Measurements from ENCODE around the gene MIA. TPM values are rescaled to one million over a fixed set of nuclear protein-coding genes. Genes with fewer than 3 reads are reported as not detected.
A peak's percentile ranks its signal among the peaks of the same experiment; 100 is the strongest.
"Not testable (repeated sequence)": the region's sequence is repeated elsewhere in the genome, so short reads cannot be mapped to it uniquely, and the experiment has no call there.

The MIA gene
- total and polyA plus RNA-seq, 12 donors = 0.74 to 9.2 (median 4.9) TPM; not detected in 6

DNA sequence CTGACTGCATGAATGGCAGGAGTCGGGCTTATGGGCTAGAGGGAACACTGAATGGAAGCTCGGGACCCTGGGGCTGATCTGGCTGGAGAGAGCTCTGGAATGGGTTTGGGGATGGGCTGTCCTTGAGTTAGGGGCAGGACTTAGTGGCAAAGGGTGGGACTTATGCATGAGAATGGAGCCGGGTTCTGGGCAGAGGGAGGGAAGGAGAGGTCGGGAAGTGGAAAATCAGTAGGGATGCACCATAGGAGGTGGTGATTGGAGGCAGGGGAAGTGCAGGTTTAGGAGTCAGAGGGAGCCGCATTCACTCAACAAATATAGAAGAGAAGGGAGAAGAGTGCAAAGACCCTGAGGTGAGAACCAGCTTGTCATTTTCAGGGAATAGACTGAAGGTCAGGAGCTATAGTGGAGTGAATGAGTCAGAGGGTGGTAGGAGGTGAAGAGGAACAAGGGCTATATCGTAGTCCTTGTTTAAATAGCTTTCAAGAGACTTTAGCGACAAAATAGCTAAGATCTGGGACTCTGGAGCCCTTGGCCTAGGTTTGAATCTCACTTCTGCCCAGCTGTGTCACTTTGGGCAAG is 3.5 kb downstream of the MIA start:
- DNase-seq = peak in 1 of 7 donors; percentile 42
- intact Hi-C loops (cut with DNase I) = no loop called here
- no peaks in the 10 kb centered on the region for H3K36me3 ChIP-seq (replicated peaks in 1 of 2)
- no peaks in the 10 kb centered on the region for H3K9me3 ChIP-seq (replicated peaks in 1 of 3)
- WGBS, 4 donors = 5 to 10% (median 6%) methylated on average over 7 of the region's 7 CpGs
- peaks cover 0 to 15% of the 10 kb centered on the region in 2 donors for H3K4me1 ChIP-seq (replicated peaks in 1 of 2)
- no peaks in the 10 kb centered on the region for H3K27me3 ChIP-seq
- TF ChIP-seq POLR2A (IDR thresholded peaks at IDR 0.05) = no peak
- TF ChIP-seq, protein P1, sequence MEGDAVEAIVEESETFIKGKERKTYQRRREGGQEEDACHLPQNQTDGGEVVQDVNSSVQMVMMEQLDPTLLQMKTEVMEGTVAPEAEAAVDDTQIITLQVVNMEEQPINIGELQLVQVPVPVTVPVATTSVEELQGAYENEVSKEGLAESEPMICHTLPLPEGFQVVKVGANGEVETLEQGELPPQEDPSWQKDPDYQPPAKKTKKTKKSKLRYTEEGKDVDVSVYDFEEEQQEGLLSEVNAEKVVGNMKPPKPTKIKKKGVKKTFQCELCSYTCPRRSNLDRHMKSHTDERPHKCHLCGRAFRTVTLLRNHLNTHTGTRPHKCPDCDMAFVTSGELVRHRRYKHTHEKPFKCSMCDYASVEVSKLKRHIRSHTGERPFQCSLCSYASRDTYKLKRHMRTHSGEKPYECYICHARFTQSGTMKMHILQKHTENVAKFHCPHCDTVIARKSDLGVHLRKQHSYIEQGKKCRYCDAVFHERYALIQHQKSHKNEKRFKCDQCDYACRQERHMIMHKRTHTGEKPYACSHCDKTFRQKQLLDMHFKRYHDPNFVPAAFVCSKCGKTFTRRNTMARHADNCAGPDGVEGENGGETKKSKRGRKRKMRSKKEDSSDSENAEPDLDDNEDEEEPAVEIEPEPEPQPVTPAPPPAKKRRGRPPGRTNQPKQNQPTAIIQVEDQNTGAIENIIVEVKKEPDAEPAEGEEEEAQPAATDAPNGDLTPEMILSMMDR (IDR thresholded peaks at IDR 0.05) = no peak
- H3K27ac ChIP-seq = peak overlapping the region; percentile 89 to 99 (median 99)
- H3K4me3 ChIP-seq = peak overlapping the region in 3 of 4 donors; percentile 56 to 65 (median 59)

DNA sequence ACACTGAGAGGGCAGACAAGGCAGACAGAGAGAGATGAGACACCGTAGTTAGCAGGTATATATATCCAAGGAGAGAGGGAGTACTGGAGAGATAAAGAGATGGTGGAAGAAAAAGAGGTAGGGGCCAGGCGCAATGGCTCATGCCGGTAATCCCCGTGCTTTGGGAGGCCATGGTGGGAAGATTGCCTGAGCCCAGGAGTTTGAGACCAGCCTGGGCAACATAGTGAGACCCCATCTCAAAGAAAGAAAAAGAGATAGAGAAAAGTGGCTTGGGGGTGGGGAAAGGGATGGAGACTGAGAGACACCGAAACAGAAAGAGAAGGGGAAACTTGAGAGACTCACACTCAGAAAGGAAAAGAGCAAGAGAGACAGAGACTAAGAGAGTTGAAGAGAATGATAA is 5.3 kb downstream of the MIA start:
- TF ChIP-seq, protein P1 (IDR thresholded peaks at IDR 0.05) = no peak
- TF ChIP-seq POLR2A (IDR thresholded peaks at IDR 0.05) = no peak
- H3K4me3 ChIP-seq = no peak overlapping the region
- no peak overlapping the region for H3K27ac ChIP-seq
- H3K4me1 ChIP-seq (replicated peaks in 1 of 2) = peaks cover 0 to 15% of the 10 kb centered on the region in 2 donors
- no peak for DNase-seq
- H3K36me3 ChIP-seq (replicated peaks in 1 of 2) = no peaks in the 10 kb centered on the region
- H3K27me3 ChIP-seq = no peaks in the 10 kb centered on the region
- H3K9me3 ChIP-seq (replicated peaks in 1 of 3) = no peaks in the 10 kb centered on the region
- 93 to 98% (median 94%) methylated on average over 5 of the region's 5 CpGs for WGBS, 4 donors
- intact Hi-C loops (cut with DNase I) = no loop called here

DNA sequence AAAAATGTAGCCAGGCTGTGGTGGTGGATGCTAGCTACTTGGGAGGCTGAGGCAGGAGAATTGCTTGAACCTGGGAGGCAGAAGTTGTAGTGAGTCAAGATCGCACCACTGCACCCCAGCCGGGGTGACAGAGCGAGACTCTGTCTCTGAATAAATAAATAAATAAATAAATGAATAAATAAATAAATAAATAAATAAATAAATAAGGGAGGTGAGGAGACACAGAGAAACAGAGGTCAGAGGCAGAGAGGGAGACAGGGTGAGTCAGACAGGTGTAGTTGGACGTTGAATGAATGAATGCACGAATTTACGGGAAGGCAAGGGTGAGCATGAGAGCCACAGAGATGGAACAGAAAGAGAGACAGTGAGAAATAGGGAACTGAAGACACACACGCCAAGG is 5.8 kb downstream of the MIA start:
- intact Hi-C loops (cut with DNase I) = no loop called here
- TF ChIP-seq, protein P1 (IDR thresholded peaks at IDR 0.05) = no peak
- no peak for TF ChIP-seq POLR2A (IDR thresholded peaks at IDR 0.05)
- DNase-seq = no peak
- no peaks in the 10 kb centered on the region for H3K36me3 ChIP-seq (replicated peaks in 1 of 2)
- H3K4me3 ChIP-seq = no peak overlapping the region
- no peaks in the 10 kb centered on the region for H3K27me3 ChIP-seq
- H3K9me3 ChIP-seq (replicated peaks in 1 of 3) = no peaks in the 10 kb centered on the region
- peaks cover 0 to 15% of the 10 kb centered on the region in 2 donors for H3K4me1 ChIP-seq (replicated peaks in 1 of 2)
- no peak overlapping the region for H3K27ac ChIP-seq
- 92 to 97% (median 94%) methylated on average over 7 of the region's 7 CpGs for WGBS, 4 donors

DNA sequence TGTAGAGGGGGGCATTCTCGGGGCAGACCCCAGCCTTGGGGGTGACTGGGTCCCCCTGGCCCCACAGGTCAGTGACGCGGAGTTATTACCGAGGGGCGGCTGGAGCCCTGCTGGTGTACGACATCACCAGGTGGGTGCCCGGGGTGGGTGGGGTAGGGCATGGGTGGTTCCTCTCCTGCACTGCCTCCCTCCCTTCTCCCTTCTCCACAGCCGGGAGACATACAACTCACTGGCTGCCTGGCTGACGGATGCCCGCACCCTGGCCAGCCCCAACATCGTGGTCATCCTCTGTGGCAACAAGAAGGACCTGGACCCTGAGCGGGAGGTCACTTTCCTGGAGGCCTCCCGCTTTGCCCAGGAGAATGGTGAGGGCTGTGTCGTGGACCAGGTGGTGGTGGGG is 8.4 kb downstream of the MIA start:
- TF ChIP-seq, protein P1 (IDR thresholded peaks at IDR 0.05) = no peak
- no peak for TF ChIP-seq POLR2A (IDR thresholded peaks at IDR 0.05)
- WGBS, 4 donors = 89 to 96% (median 93%) methylated on average over 2 to 14 of the region's 14 CpGs
- Histone ChIP-seq H3K4me1 (replicated peaks in 1 of 2) (peaks cover 0 to 6% of the 10 kb centered on the region in 2 donors), H3K27ac (no peak overlapping the region), H3K27me3 (no peaks in the 10 kb centered on the region), H3K36me3 (replicated peaks in 1 of 2) (no peaks in the 10 kb centered on the region), H3K9me3 (replicated peaks in 1 of 3) (no peaks in the 10 kb centered on the region), H3K4me3 (no peak overlapping the region)
- intact Hi-C loops (cut with DNase I) = no loop called here
- DNase-seq = no peak

- H3K4me1 ChIP-seq (replicated peaks in 1 of 2); H3K27me3 ChIP-seq; DNase-seq; H3K36me3 ChIP-seq (replicated peaks in 1 of 2); intact Hi-C loops (cut with DNase I); H3K27ac ChIP-seq; H3K4me3 ChIP-seq; H3K9me3 ChIP-seq (replicated peaks in 1 of 3): not testable (repeated sequence)
- WGBS, 4 donors = 90 to 98% (median 94%) methylated on average over 2 of the region's 2 CpGs
Observed at GRCh38 chr19:40784146-40784545, 8.8 kb downstream of the MIA start.

Measured in adrenal gland (tissue), 12 donors.